SU-DHL-6 (cell line): ENCODE results near the gene SLC19A2.

Experiments used
- EZH2phosphoT487 ChIP-seq: fragments of 200-600 bp; sonication (generic), shearing (Covaris generic); conservative IDR thresholded peaks from 2 replicates; pipeline ENCODE4 v1.6.1; 2018; ENCODE audit warnings: mild to moderate bottlenecking, antibody characterized with exemption, low read length, moderate library complexity, mixed read lengths
- TF ChIP-seq, protein P1 (sequence below): fragments of 200-600 bp; sonication (generic); IDR thresholded peaks from one replicate; pipeline ENCODE4 v1.5.1; 2017; ENCODE audit warnings: antibody characterized with exemption, mild to moderate bottlenecking, low read length, moderate library complexity; ENCODE audit not compliant: insufficient read depth, poor library complexity, severe bottlenecking

GRCh38 chr1:169421309-169421708 is 64.4 kb downstream of the SLC19A2 start:
- TF ChIP-seq, protein P1, sequence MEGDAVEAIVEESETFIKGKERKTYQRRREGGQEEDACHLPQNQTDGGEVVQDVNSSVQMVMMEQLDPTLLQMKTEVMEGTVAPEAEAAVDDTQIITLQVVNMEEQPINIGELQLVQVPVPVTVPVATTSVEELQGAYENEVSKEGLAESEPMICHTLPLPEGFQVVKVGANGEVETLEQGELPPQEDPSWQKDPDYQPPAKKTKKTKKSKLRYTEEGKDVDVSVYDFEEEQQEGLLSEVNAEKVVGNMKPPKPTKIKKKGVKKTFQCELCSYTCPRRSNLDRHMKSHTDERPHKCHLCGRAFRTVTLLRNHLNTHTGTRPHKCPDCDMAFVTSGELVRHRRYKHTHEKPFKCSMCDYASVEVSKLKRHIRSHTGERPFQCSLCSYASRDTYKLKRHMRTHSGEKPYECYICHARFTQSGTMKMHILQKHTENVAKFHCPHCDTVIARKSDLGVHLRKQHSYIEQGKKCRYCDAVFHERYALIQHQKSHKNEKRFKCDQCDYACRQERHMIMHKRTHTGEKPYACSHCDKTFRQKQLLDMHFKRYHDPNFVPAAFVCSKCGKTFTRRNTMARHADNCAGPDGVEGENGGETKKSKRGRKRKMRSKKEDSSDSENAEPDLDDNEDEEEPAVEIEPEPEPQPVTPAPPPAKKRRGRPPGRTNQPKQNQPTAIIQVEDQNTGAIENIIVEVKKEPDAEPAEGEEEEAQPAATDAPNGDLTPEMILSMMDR: no peak
- no peak for TF ChIP-seq EZH2phosphoT487
